Stimulated activated CD4-positive, alpha-beta T cell treated with anti-CD3 and anti-CD28 coated beads, Interleukin-4, amount 100 ng/mL, for 1 hour (primary cell): Measurements from ENCODE around the gene GLMP.

Experiments
- DNase-seq: peaks from one replicate; pipeline ENCODE4 v3.0.0-alpha.2; 2020

The GLMP gene

GRCh38 chr1:156284757-156285156 lies 10.7 kb downstream of the GLMP start:
- DNase-seq, result no peak

- DNase-seq, result no peak
Measured at GRCh38 chr1:156284112-156284511, 11.4 kb downstream of the GLMP start, which contains the start of gene TMEM79. Gene TMEM79, plus strand, starts transcription at chr1:156284325. Its CDS starts 902 bp downstream, at chr1:156285227.

GRCh38 chr1:156283521-156283920 lies 12.0 kb downstream of the GLMP start:
- no peak for DNase-seq

GRCh38 chr1:156282479-156283222 lies 12.8 kb downstream of the GLMP start, which contains the start of gene SMG5:
Gene SMG5, minus strand, starts transcription at chr1:156282825. Its CDS starts 145 bp downstream, at chr1:156282680.
- peak; percentile 95 for DNase-seq

GRCh38 chr1:156281693-156282478 lies 13.6 kb downstream of the GLMP start:
- no peak for DNase-seq

GRCh38 chr1:156281281-156281680 lies 14.2 kb downstream of the GLMP start:
- DNase-seq, result peak; percentile 49

- DNase-seq, result no peak
Measured at GRCh38 chr1:156279837-156280236, 15.6 kb downstream of the GLMP start.

- DNase-seq, result no peak
Measured at GRCh38 chr1:156276966-156277381, 18.5 kb downstream of the GLMP start.

GRCh38 chr1:156276532-156276931 lies 18.9 kb downstream of the GLMP start:
- DNase-seq, result no peak

- DNase-seq, result no peak
Measured at GRCh38 chr1:156270314-156270713, 25.2 kb downstream of the GLMP start.

- DNase-seq, result no peak
Measured at GRCh38 chr1:156268336-156268735, 27.1 kb downstream of the GLMP start.

GRCh38 chr1:156266051-156266450 lies 29.4 kb downstream of the GLMP start:
- DNase-seq, result no peak

GRCh38 chr1:156263288-156263655 lies 32.2 kb downstream of the GLMP start:
- DNase-seq, result no peak

GRCh38 chr1:156262461-156263287 lies 32.8 kb downstream of the GLMP start:
- DNase-seq, result no peak

GRCh38 chr1:156260896-156261295 lies 34.6 kb downstream of the GLMP start:
- DNase-seq, result no peak

- no peak for DNase-seq
Measured at GRCh38 chr1:156259805-156260204, 35.7 kb downstream of the GLMP start.

GRCh38 chr1:156258859-156259258 lies 36.6 kb downstream of the GLMP start:
- DNase-seq, result no peak

- DNase-seq, result no peak
Measured at GRCh38 chr1:156257711-156258110, 37.8 kb downstream of the GLMP start.

GRCh38 chr1:156253634-156254033 lies 41.8 kb downstream of the GLMP start:
- DNase-seq, result no peak

- no peak for DNase-seq
Measured at GRCh38 chr1:156251527-156251926, 44.0 kb downstream of the GLMP start.

- no peak for DNase-seq
Measured at GRCh38 chr1:156249593-156249992, 45.9 kb downstream of the GLMP start.

GRCh38 chr1:156248323-156248683 lies 47.2 kb downstream of the GLMP start:
- DNase-seq, result no peak
